AG04450 (cell line): Measurements from ENCODE around the gene CSRNP2. TPM values are rescaled to one million over a fixed set of nuclear protein-coding genes. Genes with fewer than 3 reads are reported as not detected.

Experiments
- CTCF ChIA-PET: fragments of 300-600, 350-600 bp; formaldehyde crosslinking; extraction: SDS; loops from one replicate; lab custom pipeline; 2022; ENCODE audit warnings: antibody characterized with exemption, inconsistent platforms; lab: Charles Lee
- POLR2A ChIA-PET: fragments of 350-600 bp; formaldehyde crosslinking; extraction: SDS; loops from one replicate; lab custom pipeline; 2021; ENCODE audit warnings: antibody characterized with exemption, inconsistent platforms; lab: Yijun Ruan, JAX
- DNase-seq: peaks from one replicate; pipeline ENCODE4 v3.0.0-alpha.2; 2011; ENCODE audit warnings: low read depth, low spot score
- H3K27ac ChIP-seq: one replicate; pipeline ENCODE4 v1.5.1; 2012; ENCODE audit warnings: low read depth, low read length, control low read depth
- H3K27me3 ChIP-seq: one replicate; pipeline ENCODE4 v1.6.0; 2012; ENCODE audit warnings: low read length; ENCODE audit not compliant: control insufficient read depth, insufficient read depth
- H3K4me3 ChIP-seq: 2 replicates; pipeline ENCODE4 v1.5.1; 2011; ENCODE audit warnings: mild to moderate bottlenecking, low read depth, low read length, control low read depth
- H3K9me3 ChIP-seq: 2 replicates; pipeline ENCODE4 v1.5.1; 2012; ENCODE audit warnings: low read length; ENCODE audit not compliant: control insufficient read depth, insufficient read depth
- polyA plus RNA-seq: library from polyadenylated mRNA; depleted of rRNA; stranded (reverse); fragments of >200 nt; gene quantifications from 2 replicates; pipeline ENCODE4 v1.2.3, GENCODE V29; 2011
- TF ChIP-seq, protein P1 (sequence below): IDR thresholded peaks from 2 replicates; pipeline ENCODE4 v1.5.1; 2011; ENCODE audit warnings: low read depth, low read length, control low read depth, inconsistent platforms

Gene CSRNP2
- polyA plus RNA-seq, 1 experiment = 29.9 TPM

DNA sequence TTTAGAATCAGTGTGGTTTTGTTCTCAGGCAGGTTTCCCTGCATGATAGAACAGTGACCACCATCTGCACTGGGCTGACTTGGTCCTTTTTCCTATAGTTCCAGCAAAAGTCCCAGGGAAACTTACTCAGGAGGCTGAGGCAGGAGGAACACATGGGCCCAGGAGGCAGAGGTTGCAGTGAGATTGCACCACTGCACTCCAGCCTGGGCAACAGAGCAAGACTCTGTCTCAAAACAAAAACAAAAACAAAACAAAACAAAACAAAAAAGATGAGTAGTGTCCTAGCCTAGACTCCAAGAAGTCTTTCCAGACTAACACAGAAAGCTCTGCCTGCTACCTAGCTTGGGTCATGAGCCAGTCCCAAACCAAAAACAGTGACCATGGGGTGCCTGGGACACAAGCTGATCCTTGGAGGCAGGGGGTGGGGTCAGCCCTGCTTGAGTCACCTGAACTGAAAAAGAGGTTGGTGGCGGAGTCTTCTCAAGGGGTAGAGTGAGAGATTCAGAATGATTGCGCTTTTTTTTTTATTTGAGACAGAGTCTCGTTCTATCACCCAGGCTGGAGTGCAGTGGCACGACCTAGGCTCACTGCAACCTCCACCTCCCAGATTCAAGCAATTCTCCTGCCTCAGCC is 49.8 kb downstream of the CSRNP2 start:
- CTCF ChIA-PET = interaction anchor here (1.1 kb wide), 2 partner anchors 14 to 269 kb away, joined by 3 to 7 read pairs; partner anchors contain the start of gene LETMD1

DNA sequence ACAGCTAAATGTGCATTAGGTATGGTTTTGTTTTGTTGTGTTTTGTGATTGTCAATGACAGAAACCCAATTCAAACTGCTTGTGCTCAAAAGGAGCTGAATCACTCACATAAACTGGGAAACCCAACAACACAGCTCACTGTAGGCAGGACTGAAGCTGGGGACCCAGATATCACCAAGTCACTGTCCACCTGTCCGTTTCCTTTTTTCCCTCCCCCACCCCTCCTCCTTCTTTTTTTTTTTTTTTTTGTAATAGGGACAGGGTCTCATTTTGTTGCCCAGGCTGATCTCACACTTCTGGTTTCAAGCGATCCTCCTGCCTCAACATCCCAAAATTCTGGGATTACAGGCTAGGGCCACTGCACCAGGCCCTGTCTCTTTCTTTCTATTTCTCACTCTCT is 50.3 kb downstream of the CSRNP2 start:
- CTCF ChIA-PET = interaction anchor here (1.1 kb wide), 2 partner anchors 15 to 268 kb away, joined by 3 to 7 read pairs; partner anchors contain the start of gene LETMD1
- H3K27ac ChIP-seq = no peak overlapping the region
- DNase-seq = no peak
- no peak overlapping the region for H3K4me3 ChIP-seq
- TF ChIP-seq, protein P1, sequence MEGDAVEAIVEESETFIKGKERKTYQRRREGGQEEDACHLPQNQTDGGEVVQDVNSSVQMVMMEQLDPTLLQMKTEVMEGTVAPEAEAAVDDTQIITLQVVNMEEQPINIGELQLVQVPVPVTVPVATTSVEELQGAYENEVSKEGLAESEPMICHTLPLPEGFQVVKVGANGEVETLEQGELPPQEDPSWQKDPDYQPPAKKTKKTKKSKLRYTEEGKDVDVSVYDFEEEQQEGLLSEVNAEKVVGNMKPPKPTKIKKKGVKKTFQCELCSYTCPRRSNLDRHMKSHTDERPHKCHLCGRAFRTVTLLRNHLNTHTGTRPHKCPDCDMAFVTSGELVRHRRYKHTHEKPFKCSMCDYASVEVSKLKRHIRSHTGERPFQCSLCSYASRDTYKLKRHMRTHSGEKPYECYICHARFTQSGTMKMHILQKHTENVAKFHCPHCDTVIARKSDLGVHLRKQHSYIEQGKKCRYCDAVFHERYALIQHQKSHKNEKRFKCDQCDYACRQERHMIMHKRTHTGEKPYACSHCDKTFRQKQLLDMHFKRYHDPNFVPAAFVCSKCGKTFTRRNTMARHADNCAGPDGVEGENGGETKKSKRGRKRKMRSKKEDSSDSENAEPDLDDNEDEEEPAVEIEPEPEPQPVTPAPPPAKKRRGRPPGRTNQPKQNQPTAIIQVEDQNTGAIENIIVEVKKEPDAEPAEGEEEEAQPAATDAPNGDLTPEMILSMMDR = no peak
- H3K9me3 ChIP-seq = no peaks in the 10 kb centered on the region
- POLR2A ChIA-PET = no interaction called here
- no peaks in the 10 kb centered on the region for H3K27me3 ChIP-seq

More for the DNA sequence above, 49.8 kb downstream of the CSRNP2 start:
- H3K4me3 ChIP-seq = no peak overlapping the region
- TF ChIP-seq, protein P1 = no peak
- H3K9me3 ChIP-seq = no peaks in the 10 kb centered on the region
- H3K27me3 ChIP-seq = no peaks in the 10 kb centered on the region
- no peak overlapping the region for H3K27ac ChIP-seq
- no peak for DNase-seq
- POLR2A ChIA-PET = no interaction called here

DNA sequence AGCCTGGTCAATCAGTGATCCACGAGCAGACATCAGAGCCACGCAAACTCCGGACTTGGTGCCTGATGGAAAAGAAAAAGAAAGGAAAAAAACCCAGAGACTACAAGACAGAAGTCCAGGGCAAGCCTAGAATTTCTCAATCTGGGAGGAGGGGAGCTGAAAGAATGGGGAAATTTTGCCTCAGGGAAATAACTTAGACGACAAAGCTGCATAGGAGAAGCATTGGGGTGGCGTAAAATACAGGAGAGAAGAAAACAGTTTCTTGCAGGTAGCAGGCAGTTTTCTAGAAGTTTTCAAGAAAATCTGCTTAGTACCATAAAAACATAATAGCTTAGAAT is 54.6 kb downstream of the CSRNP2 start:
- no peak for DNase-seq
- no peaks in the 10 kb centered on the region; the same call in 1 of the 2 replicates for H3K9me3 ChIP-seq
- H3K4me3 ChIP-seq = no peak overlapping the region
- CTCF ChIA-PET = interaction anchor here (1.3 kb wide), 1 partner anchor 203 kb away, joined by 9 read pairs; no protein-coding TSS in a partner anchor
- H3K27ac ChIP-seq = no peak overlapping the region
- H3K27me3 ChIP-seq = no peaks in the 10 kb centered on the region
- POLR2A ChIA-PET = interaction anchor here (0.6 to 1.0 kb wide), 3 partner anchors 22 to 106 kb away, joined by 4 to 5 read pairs (median 4); partner anchors contain the start of gene CSRNP2
- TF ChIP-seq, protein P1 = no peak

DNA sequence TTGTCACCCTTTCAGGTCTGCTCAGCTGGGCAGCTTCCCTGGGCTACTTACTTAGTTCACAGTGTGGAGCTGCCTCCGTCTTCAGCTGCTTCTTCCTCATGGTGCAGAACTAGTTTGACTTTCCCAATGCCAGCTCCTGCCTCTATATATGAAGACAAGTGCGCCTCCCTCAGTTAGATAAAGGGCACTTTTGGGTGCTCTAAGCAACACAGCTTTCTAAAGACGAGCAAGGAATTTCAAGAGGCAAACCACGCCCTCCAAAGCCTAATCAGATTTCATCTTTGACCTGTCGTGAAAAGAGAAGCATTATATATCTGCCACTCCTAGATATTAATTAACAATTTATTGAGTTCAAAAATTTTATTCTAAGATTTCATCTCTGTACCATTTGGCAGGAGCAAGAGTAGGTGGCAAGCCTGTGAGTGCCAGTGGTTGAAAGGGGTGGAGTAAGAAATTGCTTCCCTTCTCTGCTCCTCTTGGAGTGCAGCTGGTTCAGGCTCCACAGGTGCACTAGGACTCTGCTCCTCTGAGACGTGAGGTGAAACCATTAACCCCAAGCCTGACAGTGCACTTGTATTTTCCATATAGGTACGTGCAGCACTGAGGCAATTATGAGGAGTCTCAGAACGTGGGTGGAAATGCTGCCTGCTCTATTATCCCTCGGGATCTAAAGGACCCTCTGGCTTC is 55.1 kb downstream of the CSRNP2 start:
- POLR2A ChIA-PET = interaction anchor here (0.6 to 1.0 kb wide), 2 partner anchors 18 to 22 kb away, joined by 3 to 4 read pairs; no protein-coding TSS in a partner anchor
- H3K4me3 ChIP-seq = no peak overlapping the region

More for the DNA sequence above, 55.1 kb downstream of the CSRNP2 start:
- no peak for DNase-seq
- CTCF ChIA-PET = interaction anchor here (0.8 to 2.7 kb wide), 6 partner anchors 19 to 312 kb away, joined by 4 to 9 read pairs (median 4); no protein-coding TSS in a partner anchor
- Histone ChIP-seq H3K9me3 (no peaks in the 10 kb centered on the region; the same call in 1 of the 2 replicates), H3K27ac (no peak overlapping the region), H3K27me3 (no peaks in the 10 kb centered on the region)
- TF ChIP-seq, protein P1 = peak; percentile 39
